WTC11 (cell line): ENCODE results near the gene UBN1. TPM values are rescaled to one million over a fixed set of nuclear protein-coding genes. Genes with fewer than 3 reads are reported as not detected.
A peak's percentile ranks its signal among the peaks of the same experiment; 100 is the strongest.

Experiments used
- CBFB ChIP-seq: sonication (generic); formaldehyde crosslinking; IDR thresholded peaks from 2 replicates; pipeline ENCODE4 v1.8.1; 2022; ENCODE audit warnings: mild to moderate bottlenecking, low read depth, missing genetic modification reagents
- CTCF ChIP-seq: fragments of 200-600 bp; IDR thresholded peaks from 2 replicates; pipeline ENCODE4 v1.8.0; 2022; ENCODE audit warnings: antibody characterized with exemption
- FOXJ3 ChIP-seq: sonication (generic); formaldehyde crosslinking; IDR thresholded peaks from 2 replicates; pipeline ENCODE4 v1.9.0; 2021; ENCODE audit warnings: missing genetic modification reagents, mild to moderate bottlenecking, borderline replicate concordance
- FOXK1 ChIP-seq: sonication (generic); formaldehyde crosslinking; IDR thresholded peaks from 2 replicates; pipeline ENCODE4 v1.8.0; 2022; ENCODE audit warnings: mild to moderate bottlenecking, moderate library complexity, missing genetic modification reagents
- HMGXB4 ChIP-seq: sonication (generic); formaldehyde crosslinking; IDR thresholded peaks from 2 replicates; pipeline ENCODE4 v1.8.1; 2023; ENCODE audit warnings: mild to moderate bottlenecking, moderate library complexity, missing genetic modification reagents
- JAZF1 ChIP-seq: fragments of 250-450 bp; sonication (Bioruptor Pico); IDR thresholded peaks from 2 replicates; pipeline ENCODE4 v1.9.0; 2021; ENCODE audit warnings: moderate library complexity, mild to moderate bottlenecking, inconsistent platforms
- NR3C1 ChIP-seq: sonication (generic); formaldehyde crosslinking; conservative IDR thresholded peaks from 2 replicates; pipeline ENCODE4 v1.8.1; 2023; ENCODE audit warnings: low read depth, mild to moderate bottlenecking, missing genetic modification reagents
- TCF7 ChIP-seq: sonication (generic); formaldehyde crosslinking; IDR thresholded peaks from 2 replicates; pipeline ENCODE4 v1.8.0; 2022; ENCODE audit warnings: mild to moderate bottlenecking, low read depth, missing genetic modification reagents, moderate library complexity
- USF2 ChIP-seq: sonication (generic); formaldehyde crosslinking; IDR thresholded peaks from 2 replicates; pipeline ENCODE4 v1.8.1; 2023; ENCODE audit warnings: mild to moderate bottlenecking, missing genetic modification reagents, moderate library complexity
- ZBTB21 ChIP-seq: sonication (generic); formaldehyde crosslinking; IDR thresholded peaks from 2 replicates; pipeline ENCODE4 v1.8.1; 2023; ENCODE audit warnings: mild to moderate bottlenecking, missing genetic modification reagents, borderline replicate concordance
- ZNF263 ChIP-seq: sonication (generic); formaldehyde crosslinking; IDR thresholded peaks from 2 replicates; pipeline ENCODE4 v1.8.1; 2022; ENCODE audit warnings: low read depth, mild to moderate bottlenecking, moderate library complexity, missing genetic modification reagents
- ZNF281 ChIP-seq: sonication (generic); formaldehyde crosslinking; IDR thresholded peaks from 2 replicates; pipeline ENCODE4 v1.8.0; 2023; ENCODE audit warnings: mild to moderate bottlenecking, missing genetic modification reagents
- ZNF416 ChIP-seq: fragments of 250-450 bp; sonication (Bioruptor Pico); IDR thresholded peaks from 2 replicates; pipeline ENCODE4 v1.9.0; 2021; ENCODE audit warnings: mild to moderate bottlenecking, inconsistent platforms
- ZNF532 ChIP-seq: fragments of 250-450 bp; sonication (Bioruptor Pico); IDR thresholded peaks from 2 replicates; pipeline ENCODE4 v1.9.0; 2021; ENCODE audit warnings: mild to moderate bottlenecking, borderline replicate concordance
- total RNA-seq: library from RNA; stranded (reverse); gene quantifications from 3 replicates; pipeline ENCODE4 v1.2.3, GENCODE V29; 2021

Gene UBN1
- total RNA-seq, 1 experiment from 2014 or later, result 38.5 TPM

GRCh38 chr16:4846901-4847773 lies at the start of gene UBN1, which contains the start of gene GLYR1 (continued):
- TF ChIP-seq ZNF532 (CRISPR knock-in tag), result no peak
- TF ChIP-seq JAZF1 (CRISPR knock-in tag), result no peak
- TF ChIP-seq ZBTB21 (CRISPR knock-in tag), result peak; percentile 62; the same call in 1 of the 2 replicates
- TF ChIP-seq FOXJ3 (CRISPR knock-in tag), result no peak
- peak; percentile 55; the same call in 1 of the 2 replicates for TF ChIP-seq CBFB (CRISPR knock-in tag)
- no peak for TF ChIP-seq CTCF
- TF ChIP-seq USF2 (CRISPR knock-in tag), result peak; percentile 100
- TF ChIP-seq FOXK1 (CRISPR knock-in tag), result peak; percentile 90
- no peak for TF ChIP-seq NR3C1 (CRISPR knock-in tag)
- TF ChIP-seq ZNF263 (CRISPR knock-in tag), result no peak
- no peak for TF ChIP-seq TCF7 (CRISPR knock-in tag)
- peak; percentile 87; the same call in 1 of the 2 replicates for TF ChIP-seq HMGXB4
- no peak for TF ChIP-seq ZNF281 (CRISPR knock-in tag)
- no peak for TF ChIP-seq ZNF416 (CRISPR knock-in tag)
